ENCODE measurements around the gene PTPRK. TPM values are rescaled to one million over a fixed set of nuclear protein-coding genes. Genes with fewer than 3 reads are reported as not detected.

PTPRK gene
- total and polyA plus RNA-seq, 2 experiments from 2014 or later = 26.9 to 56.4 TPM

GRCh38 chr6:127992144-127992543 lies 528.3 kb downstream of the PTPRK start:
- no peaks in the 10 kb centered on the region for H3K36me3 ChIP-seq (ENCODE audit: insufficient read depth)
- H2AFZ ChIP-seq = no peak overlapping the region
- ATAC-seq = no peak
- no peaks in the 10 kb centered on the region for H3K36me3 Mint-ChIP-seq (ENCODE audit: low read depth)
- no peak overlapping the region for H3K4me3 ChIP-seq
- no peaks in the 10 kb centered on the region for H3K79me2 ChIP-seq (replicated peaks; ENCODE audit: insufficient read depth)
- H3K4me2 ChIP-seq = no peak overlapping the region
- no peaks in the 10 kb centered on the region for H4K20me1 ChIP-seq (replicated peaks; ENCODE audit: insufficient read depth)
- no peak overlapping the region for H3K27ac ChIP-seq (ENCODE audit: low read depth)
- TF ChIP-seq ZNF331 (CRISPR knock-in tag; IDR thresholded peaks at IDR 0.05; ENCODE audit: low read depth) (no peak), EZH2phosphoT487 (IDR thresholded peaks at IDR 0.05; ENCODE audit: unreplicated experiment) (no peak), POLR2AphosphoS5 (IDR thresholded peaks at IDR 0.05; ENCODE audit: low read depth) (no peak), REST (IDR thresholded peaks at IDR 0.05; ENCODE audit: unreplicated experiment) (no peak), JUNB (IDR thresholded peaks at IDR 0.05; ENCODE audit: unreplicated experiment) (no peak), STAT1 (IDR thresholded peaks at IDR 0.05; ENCODE audit: unreplicated experiment) (no peak)
- H3F3A ChIP-seq (replicated peaks; ENCODE audit: low read depth) = no peaks in the 10 kb centered on the region
- H3K4me1 ChIP-seq (ENCODE audit: insufficient read depth) = no peaks in the 10 kb centered on the region
- DNase-seq (ENCODE audit: low spot score) = no peak
- no peaks in the 10 kb centered on the region for H3K9me3 Mint-ChIP-seq
- H3K4me1 Mint-ChIP-seq = no peaks in the 10 kb centered on the region
- no peaks in the 10 kb centered on the region for H3K9me2 ChIP-seq (ENCODE audit: insufficient read depth)
- H3K27me3 ChIP-seq (ENCODE audit: insufficient read depth) = no peaks in the 10 kb centered on the region
- H3K4me3 Mint-ChIP-seq = no peak overlapping the region
- H3K27ac Mint-ChIP-seq = no peak overlapping the region
- no peaks in the 10 kb centered on the region for H3K27me3 Mint-ChIP-seq (ENCODE audit: insufficient read depth, low read depth, poor library complexity)

DNA sequence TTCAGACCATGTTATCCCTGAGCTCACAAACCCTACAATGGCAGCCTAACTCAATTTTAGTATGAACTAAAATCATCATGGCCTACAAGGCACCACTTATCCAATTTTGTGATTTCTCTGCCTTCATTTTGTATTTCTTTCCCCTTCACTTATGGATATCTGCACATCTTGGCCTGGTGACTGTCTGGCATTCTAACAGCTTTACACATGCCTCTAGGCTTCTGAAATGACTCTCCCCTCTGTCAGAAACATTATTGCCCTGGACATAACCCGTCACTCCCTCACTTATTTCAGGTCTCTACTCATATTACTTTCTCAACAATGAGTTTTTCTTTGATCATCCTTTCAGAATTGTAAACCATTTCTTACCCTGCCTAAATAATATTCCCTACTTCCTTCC lies 530.3 kb downstream of the PTPRK start:
- no peaks in the 10 kb centered on the region for H3K27me3 Mint-ChIP-seq (ENCODE audit: insufficient read depth, low read depth, poor library complexity)
- Histone ChIP-seq H3K4me1 (ENCODE audit: insufficient read depth) (no peaks in the 10 kb centered on the region; the same call in 1 of the 2 replicates), H3K36me3 (ENCODE audit: insufficient read depth) (no peaks in the 10 kb centered on the region), H2AFZ (no peak overlapping the region), H3F3A (replicated peaks; ENCODE audit: low read depth) (no peaks in the 10 kb centered on the region), H3K79me2 (replicated peaks; ENCODE audit: insufficient read depth) (no peaks in the 10 kb centered on the region), H3K4me3 (no peak overlapping the region), H3K27ac (ENCODE audit: low read depth) (no peak overlapping the region), H4K20me1 (replicated peaks; ENCODE audit: insufficient read depth) (no peaks in the 10 kb centered on the region), H3K27me3 (ENCODE audit: insufficient read depth) (no peaks in the 10 kb centered on the region), H3K4me2 (no peak overlapping the region), H3K9me2 (ENCODE audit: insufficient read depth) (no peaks in the 10 kb centered on the region)
- H3K4me1 Mint-ChIP-seq = no peaks in the 10 kb centered on the region
- no peak overlapping the region for H3K4me3 Mint-ChIP-seq
- no peak for ATAC-seq
- H3K9me3 Mint-ChIP-seq = no peaks in the 10 kb centered on the region
- H3K36me3 Mint-ChIP-seq (ENCODE audit: low read depth) = no peaks in the 10 kb centered on the region
- H3K27ac Mint-ChIP-seq = no peak overlapping the region
- no peak for DNase-seq (ENCODE audit: low spot score)
- TF ChIP-seq, protein P1, sequence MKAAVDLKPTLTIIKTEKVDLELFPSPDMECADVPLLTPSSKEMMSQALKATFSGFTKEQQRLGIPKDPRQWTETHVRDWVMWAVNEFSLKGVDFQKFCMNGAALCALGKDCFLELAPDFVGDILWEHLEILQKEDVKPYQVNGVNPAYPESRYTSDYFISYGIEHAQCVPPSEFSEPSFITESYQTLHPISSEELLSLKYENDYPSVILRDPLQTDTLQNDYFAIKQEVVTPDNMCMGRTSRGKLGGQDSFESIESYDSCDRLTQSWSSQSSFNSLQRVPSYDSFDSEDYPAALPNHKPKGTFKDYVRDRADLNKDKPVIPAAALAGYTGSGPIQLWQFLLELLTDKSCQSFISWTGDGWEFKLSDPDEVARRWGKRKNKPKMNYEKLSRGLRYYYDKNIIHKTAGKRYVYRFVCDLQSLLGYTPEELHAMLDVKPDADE (IDR thresholded peaks at IDR 0.05) = no peak
- TF ChIP-seq EZH2 (IDR thresholded peaks at IDR 0.05; ENCODE audit: low read depth, unreplicated experiment) (no peak), CTCF (conservative IDR thresholded peaks at IDR 0.05; ENCODE audit: low read depth in 2 of 2) (no peak), CREB1 (CRISPR knock-in tag; IDR thresholded peaks at IDR 0.05; ENCODE audit: low read depth) (no peak), REST (IDR thresholded peaks at IDR 0.05; ENCODE audit: unreplicated experiment) (no peak), NANOG (IDR thresholded peaks at IDR 0.05; ENCODE audit: borderline replicate concordance) (no peak)
